K562 (cell line): ENCODE results near the gene SH3PXD2B. TPM values are rescaled to one million over a fixed set of nuclear protein-coding genes. Genes with fewer than 3 reads are reported as not detected.

Experiments used
- ATF1 ChIP-seq, 2 experiments: fragments of 450-650 bp in 1 of 2; IDR thresholded peaks; 2 replicates each; pipeline ENCODE4 v1.6.1; 2016; ENCODE audit warnings: missing compliant biosample characterization in 1 of 2, missing genetic modification characterization in 1 of 2
- ATF3 ChIP-seq, 2 experiments: fragments of 450-650 bp in 1 of 2; sonication (generic) in 1 of 2; formaldehyde crosslinking in 1 of 2; IDR thresholded peaks in 1 of 2; conservative IDR thresholded peaks in 1 of 2; 2 replicates each; pipeline versions ENCODE4 v1.6.1 to v1.8.1; 2016 to 2023; ENCODE audit warnings: mild to moderate bottlenecking in 2 of 2, moderate library complexity in 2 of 2, inconsistent platforms in 1 of 2, missing genetic modification reagents in 1 of 2
- CBX3 ChIP-seq, 2 experiments: IDR thresholded peaks; 1 replicate in 1 of 2; 2 replicates in 1 of 2; pipeline ENCODE4 v1.6.1; 2012; ENCODE audit warnings: inconsistent platforms in 2 of 2, low read length in 2 of 2, borderline replicate concordance in 1 of 2, control low read depth in 1 of 2
- CBX5 ChIP-seq: IDR thresholded peaks from 2 replicates; pipeline ENCODE4 v1.6.1; 2014; ENCODE audit warnings: low read depth, borderline replicate concordance
- ESRRB ChIP-seq: fragments of 250-450 bp; sonication (Bioruptor Pico); IDR thresholded peaks from 2 replicates; pipeline ENCODE4 v1.5.0; 2020; ENCODE audit warnings: mild to moderate bottlenecking, moderate library complexity, borderline replicate concordance
- FOXP4 ChIP-seq: sonication (generic); formaldehyde crosslinking; IDR thresholded peaks from 2 replicates; pipeline ENCODE4 v1.8.0; 2022; ENCODE audit warnings: mild to moderate bottlenecking, missing genetic modification reagents, borderline replicate concordance
- HMG20A ChIP-seq: fragments of 450-650 bp; formaldehyde crosslinking; conservative IDR thresholded peaks from 2 replicates; pipeline ENCODE4 v1.4.0; 2020; ENCODE audit warnings: mild to moderate bottlenecking, mixed read lengths
- KDM1A ChIP-seq, 2 experiments: fragments of 450-650 bp; IDR thresholded peaks; 2 replicates each; pipeline ENCODE4 v1.6.1; 2016; ENCODE audit warnings: mild to moderate bottlenecking in 2 of 2
- NFE2 ChIP-seq: IDR thresholded peaks from 2 replicates; pipeline ENCODE4 v1.6.1; 2014; ENCODE audit warnings: antibody characterized with exemption, low read depth
- RB1 ChIP-seq: fragments of 450-650 bp; IDR thresholded peaks from 2 replicates; pipeline ENCODE4 v1.6.1; 2017; ENCODE audit warnings: low read depth, mild to moderate bottlenecking
- RBM22 ChIP-seq: fragments of 200-400 bp; formaldehyde crosslinking; IDR thresholded peaks from 2 replicates; pipeline ENCODE4 v1.6.1; 2018; ENCODE audit warnings: low read length, low read depth; ENCODE audit not compliant: poor library complexity, severe bottlenecking
- SIX5 ChIP-seq, 2 experiments: IDR thresholded peaks; 2 replicates each; pipeline ENCODE4 v1.6.1; 2011; ENCODE audit warnings: low read length in 2 of 2, borderline replicate concordance in 1 of 2, low read depth in 1 of 2, mild to moderate bottlenecking in 1 of 2, moderate library complexity in 1 of 2; ENCODE audit not compliant: insufficient read depth in 1 of 2
- SOX6 ChIP-seq: fragments of 450-650 bp; IDR thresholded peaks from 2 replicates; pipeline ENCODE4 v1.6.1; 2014; ENCODE audit warnings: mild to moderate bottlenecking
- TGIF2 ChIP-seq: sonication (generic); formaldehyde crosslinking; IDR thresholded peaks from 2 replicates; pipeline ENCODE4 v1.8.1; 2022; ENCODE audit warnings: mild to moderate bottlenecking, missing genetic modification reagents, moderate library complexity
- ZNF584 ChIP-seq: fragments of 200-800 bp; sonication (Bioruptor generic); IDR thresholded peaks from 2 replicates; pipeline ENCODE4 v1.6.1; 2016; ENCODE audit warnings: low read depth, mild to moderate bottlenecking, missing genetic modification characterization, missing compliant biosample characterization
- ZNF589 ChIP-seq: fragments of 200-800 bp; sonication (Bioruptor generic); IDR thresholded peaks from 2 replicates; pipeline ENCODE4 v1.6.1; 2016; ENCODE audit warnings: low read depth, missing genetic modification characterization, missing compliant biosample characterization
- ZNF76 ChIP-seq: fragments of 250-450 bp; sonication (Bioruptor Pico); IDR thresholded peaks from 2 replicates; pipeline ENCODE4 v1.4.0; 2020; ENCODE audit warnings: mild to moderate bottlenecking, moderate library complexity, borderline replicate concordance
- polyA plus RNA-seq, 8 experiments: library from polyadenylated mRNA; depleted of rRNA in 4 of 8; stranded (reverse) in 5 of 8; unstranded in 3 of 8; fragments of >200 nt; fragmentation: Nextera tagmentation in 2 of 8; fragmentation: Illumina TruSeq in 1 of 8; extraction: Ambion mirVana in 2 of 8; extraction: Trizol in 1 of 8; gene quantifications; 2 replicates each; pipeline versions ENCODE4 v1.2.1 to v1.2.3, GENCODE V29; 2011 to 2014; ENCODE audit warnings: inconsistent platforms in 1 of 8, missing spikeins in 1 of 8
- total RNA-seq, 7 experiments: library from RNA; depleted of rRNA in 6 of 7; stranded (reverse); fragments of >200 nt in 6 of 7; fragmentation: Illumina TruSeq in 2 of 7; extraction: Trizol in 2 of 7; gene quantifications; 2 replicates each; pipeline versions ENCODE4 v1.2.1 to v1.2.3, GENCODE V29; 2011 to 2021; ENCODE audit warnings: low replicate concordance in 1 of 7
- TF ChIP-seq, protein P1 (sequence below): fragments of 450-650 bp; IDR thresholded peaks from 2 replicates; pipeline ENCODE4 v1.6.1; 2018; ENCODE audit warnings: mild to moderate bottlenecking, low read depth; ENCODE audit not compliant: partially characterized antibody
- TF ChIP-seq, protein P2 (sequence below): fragments of 150-350 bp; IDR thresholded peaks from 2 replicates; pipeline ENCODE4 v1.6.1; 2014; ENCODE audit warnings: low read depth, mild to moderate bottlenecking, low read length, borderline replicate concordance

SH3PXD2B gene
- total and polyA plus RNA-seq, 9 of the 15 experiments (the other 6 are each of a cell fraction or from before 2014, with no cell fraction given) = 0.04 to 0.66 (median 0.19) TPM

GRCh38 chr5:172441262-172441751, 13.0 kb downstream of the SH3PXD2B start (continued):
- TF ChIP-seq FOXP4 (CRISPR knock-in tag) (no peak), KDM1A (IDR thresholded peaks at IDR 0.05) (no peak), ZNF589 (CRISPR knock-in tag) (peak; percentile 77), SIX5 (IDR thresholded peaks at IDR 0.05; ENCODE audit: borderline replicate concordance in 1 of 2, insufficient read depth in 1 of 2, low read depth in 1 of 2, low read length in 2 of 2) (no peak), CBX5 (no peak), ESRRB (CRISPR knock-in tag) (no peak), HMG20A (CRISPR knock-in tag) (no peak), SOX6 (no peak), ATF1 (CRISPR knock-in tag; IDR thresholded peaks at IDR 0.05) (no peak), ATF1 (tag; IDR thresholded peaks at IDR 0.05) (peak; percentile 86), NFE2 (no peak), ZNF76 (CRISPR knock-in tag) (0 out of 2 replicates have a peak, but pooled peaks have one; percentile 24), ATF3 (IDR thresholded peaks at IDR 0.05) (peak; percentile 30; the same call in 1 of the 2 replicates), ATF3 (CRISPR knock-in tag; conservative IDR thresholded peaks at IDR 0.05) (no peak), ZNF584 (CRISPR knock-in tag) (peak; percentile 89; the same call in 1 of the 2 replicates), RB1 (no peak), CBX3 (IDR thresholded peaks at IDR 0.05; ENCODE audit: borderline replicate concordance in 1 of 2, low read length in 2 of 2) (no peak), TGIF2 (CRISPR knock-in tag) (no peak), RBM22 (no peak)
- TF ChIP-seq, protein P1, sequence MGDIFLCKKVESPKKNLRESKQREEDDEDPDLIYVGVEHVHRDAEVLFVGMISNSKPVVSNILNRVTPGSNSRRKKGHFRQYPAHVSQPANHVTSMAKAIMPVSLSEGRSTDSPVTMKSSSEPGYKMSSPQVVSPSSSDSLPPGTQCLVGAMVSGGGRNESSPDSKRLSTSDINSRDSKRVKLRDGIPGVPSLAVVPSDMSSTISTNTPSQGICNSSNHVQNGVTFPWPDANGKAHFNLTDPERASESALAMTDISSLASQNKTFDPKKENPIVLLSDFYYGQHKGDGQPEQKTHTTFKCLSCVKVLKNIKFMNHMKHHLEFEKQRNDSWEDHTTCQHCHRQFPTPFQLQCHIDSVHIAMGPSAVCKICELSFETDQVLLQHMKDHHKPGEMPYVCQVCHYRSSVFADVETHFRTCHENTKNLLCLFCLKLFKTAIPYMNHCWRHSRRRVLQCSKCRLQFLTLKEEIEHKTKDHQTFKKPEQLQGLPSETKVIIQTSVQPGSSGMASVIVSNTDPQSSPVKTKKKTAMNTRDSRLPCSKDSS = no peak
- TF ChIP-seq, protein P2, sequence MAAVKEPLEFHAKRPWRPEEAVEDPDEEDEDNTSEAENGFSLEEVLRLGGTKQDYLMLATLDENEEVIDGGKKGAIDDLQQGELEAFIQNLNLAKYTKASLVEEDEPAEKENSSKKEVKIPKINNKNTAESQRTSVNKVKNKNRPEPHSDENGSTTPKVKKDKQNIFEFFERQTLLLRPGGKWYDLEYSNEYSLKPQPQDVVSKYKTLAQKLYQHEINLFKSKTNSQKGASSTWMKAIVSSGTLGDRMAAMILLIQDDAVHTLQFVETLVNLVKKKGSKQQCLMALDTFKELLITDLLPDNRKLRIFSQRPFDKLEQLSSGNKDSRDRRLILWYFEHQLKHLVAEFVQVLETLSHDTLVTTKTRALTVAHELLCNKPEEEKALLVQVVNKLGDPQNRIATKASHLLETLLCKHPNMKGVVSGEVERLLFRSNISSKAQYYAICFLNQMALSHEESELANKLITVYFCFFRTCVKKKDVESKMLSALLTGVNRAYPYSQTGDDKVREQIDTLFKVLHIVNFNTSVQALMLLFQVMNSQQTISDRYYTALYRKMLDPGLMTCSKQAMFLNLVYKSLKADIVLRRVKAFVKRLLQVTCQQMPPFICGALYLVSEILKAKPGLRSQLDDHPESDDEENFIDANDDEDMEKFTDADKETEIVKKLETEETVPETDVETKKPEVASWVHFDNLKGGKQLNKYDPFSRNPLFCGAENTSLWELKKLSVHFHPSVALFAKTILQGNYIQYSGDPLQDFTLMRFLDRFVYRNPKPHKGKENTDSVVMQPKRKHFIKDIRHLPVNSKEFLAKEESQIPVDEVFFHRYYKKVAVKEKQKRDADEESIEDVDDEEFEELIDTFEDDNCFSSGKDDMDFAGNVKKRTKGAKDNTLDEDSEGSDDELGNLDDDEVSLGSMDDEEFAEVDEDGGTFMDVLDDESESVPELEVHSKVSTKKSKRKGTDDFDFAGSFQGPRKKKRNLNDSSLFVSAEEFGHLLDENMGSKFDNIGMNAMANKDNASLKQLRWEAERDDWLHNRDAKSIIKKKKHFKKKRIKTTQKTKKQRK = no peak
